Natural killer cell (primary cell): ENCODE results near the gene ACVR1. TPM values are rescaled to one million over a fixed set of nuclear protein-coding genes. Genes with fewer than 3 reads are reported as not detected.

ENCODE experiments used
- ATAC-seq, 3 donors: fragments of 150-1000 bp in 2 of 3; fragments of 200-7000 bp in 1 of 3; cut with Tn5 transposase; 1 replicate in 1 of 3; 2 replicates in 2 of 3; pipeline ENCODE4 v1.10.0; 2021; ENCODE audit warnings: mild to moderate bottlenecking in 2 of 3, moderate library complexity in 2 of 3
- DNase-seq, 2 donors: peaks; one replicate each; pipeline versions ENCODE4 v3.0.0 to v3.0.0-alpha.2; 2013 to 2021; ENCODE audit warnings: mixed read lengths in 1 of 2
- H3K27ac ChIP-seq: one replicate; pipeline ENCODE4 v1.5.1; 2013; ENCODE audit warnings: mild to moderate bottlenecking, low read length
- H3K27me3 ChIP-seq: one replicate; pipeline ENCODE4 v1.6.1; 2013; ENCODE audit warnings: low read length; ENCODE audit not compliant: control insufficient read depth, insufficient read depth
- H3K36me3 ChIP-seq: one replicate; pipeline ENCODE4 v1.6.1; 2013; ENCODE audit warnings: low read length; ENCODE audit not compliant: control insufficient read depth, insufficient read depth
- H3K4me1 ChIP-seq: one replicate; pipeline ENCODE4 v1.6.1; 2013; ENCODE audit warnings: low read length; ENCODE audit not compliant: control insufficient read depth, insufficient read depth
- H3K4me3 ChIP-seq: one replicate; pipeline ENCODE4 v1.5.1; 2013; ENCODE audit warnings: low read length
- H3K9me3 ChIP-seq: one replicate; pipeline ENCODE4 v1.6.1; 2013; ENCODE audit warnings: low read length; ENCODE audit not compliant: control insufficient read depth, insufficient read depth
- H3K27ac Mint-ChIP-seq, 2 donors: one replicate each; pipeline ENCODE4 v1.8.0; 2022; ENCODE audit warnings: mild to moderate bottlenecking in 2 of 2, mixed read lengths in 2 of 2, moderate library complexity in 1 of 2
- H3K27me3 Mint-ChIP-seq, 2 donors: one replicate each; pipeline ENCODE4 v1.8.0; 2022; ENCODE audit warnings: low read depth in 2 of 2, mixed read lengths in 2 of 2
- H3K36me3 Mint-ChIP-seq: one replicate; pipeline ENCODE4 v1.8.0; 2022; ENCODE audit warnings: mixed read lengths
- H3K4me1 Mint-ChIP-seq, 2 donors: one replicate each; pipeline ENCODE4 v1.8.0; 2022; ENCODE audit warnings: mixed read lengths in 2 of 2
- H3K4me3 Mint-ChIP-seq: one replicate; pipeline ENCODE4 v1.8.0; 2022; ENCODE audit warnings: mild to moderate bottlenecking, moderate library complexity, mixed read lengths
- H3K9me3 Mint-ChIP-seq, 2 donors: one replicate each; pipeline ENCODE4 v1.8.0; 2022; ENCODE audit warnings: mixed read lengths in 2 of 2
- CTCF ChIP-seq: fragments of 200-600 bp; IDR thresholded peaks from one replicate; pipeline ENCODE4 v1.8.0; 2022; ENCODE audit warnings: antibody characterized with exemption
- WGBS: methylation state at CpG from one replicate; pipeline ENCODE4 v1.1.7; 2013; ENCODE audit warnings: missing lambda C conversion rate; ENCODE audit not compliant: insufficient coverage; 5-methylcytosine and 5-hydroxymethylcytosine counted together
- intact Hi-C: fragments of 100-400 bp; cut with micrococcal nuclease; formaldehyde crosslinking; loops from one replicate; pipeline ENCODE4 v1.14.2; 2022
- total RNA-seq, 4 donors: library from RNA; stranded (reverse); fragments of 120-200 nt in 1 of 4; gene quantifications; one replicate each; pipeline versions ENCODE4 v1.2.3 to v1.2.4, GENCODE V29; 2013 to 2022

Gene ACVR1
- total RNA-seq, 3 donors from 2014 or later (not counting 1 experiment from before 2014, with no cell fraction given): 3.3 to 6.9 (median 6.1) TPM

DNA sequence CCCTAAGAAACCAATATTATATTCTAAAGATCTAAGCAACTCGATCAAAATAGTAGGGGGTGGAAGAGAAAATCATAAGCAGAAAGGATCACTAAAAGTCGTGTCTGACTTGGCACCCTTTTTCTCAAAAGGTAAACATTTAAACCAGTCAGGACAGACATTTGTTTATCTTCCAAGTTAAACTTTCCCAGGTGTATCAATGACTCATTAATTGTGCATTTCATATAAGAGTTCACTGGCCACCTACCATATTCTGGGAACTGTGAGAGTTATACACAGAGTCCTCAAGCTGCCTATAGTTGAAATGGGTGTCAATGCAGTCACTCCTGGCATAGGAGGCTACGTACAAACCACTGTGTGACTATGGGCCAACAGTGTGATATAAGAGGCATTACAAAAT is 4.8 kb upstream of the ACVR1 start:
- H3K4me3 ChIP-seq: no peak overlapping the region
- DNase-seq: no peak
- Mint-ChIP-seq H3K4me3 (no peak overlapping the region), H3K27ac (no peak overlapping the region), H3K36me3 (no peaks in the 10 kb centered on the region), H3K4me1 (peaks cover 8 to 9% of the 10 kb centered on the region in 2 donors), H3K27me3 (peaks cover 0 to 4% of the 10 kb centered on the region in 2 donors), H3K9me3 (no peaks in the 10 kb centered on the region)
- WGBS: 92% methylated on average over 2 of the region's 3 CpGs
- intact Hi-C loops: no loop called here
- no peak for TF ChIP-seq CTCF
- ATAC-seq: no peak
- no peaks in the 10 kb centered on the region for H3K36me3 ChIP-seq
- no peaks in the 10 kb centered on the region for H3K9me3 ChIP-seq
- peaks cover 4% of the 10 kb centered on the region for H3K4me1 ChIP-seq
- H3K27me3 ChIP-seq: no peaks in the 10 kb centered on the region
- H3K27ac ChIP-seq: no peak overlapping the region

- Histone ChIP-seq H3K9me3 (no peaks in the 10 kb centered on the region), H3K27ac (no peak overlapping the region), H3K36me3 (no peaks in the 10 kb centered on the region), H3K4me3 (no peak overlapping the region), H3K27me3 (no peaks in the 10 kb centered on the region), H3K4me1 (peaks cover 12% of the 10 kb centered on the region)
- H3K36me3 Mint-ChIP-seq: no peaks in the 10 kb centered on the region
- H3K9me3 Mint-ChIP-seq: no peaks in the 10 kb centered on the region
- H3K27me3 Mint-ChIP-seq: no peaks in the 10 kb centered on the region
- peak overlapping the region; percentile 70 for H3K4me3 Mint-ChIP-seq
- H3K4me1 Mint-ChIP-seq: peaks cover 14 to 20% of the 10 kb centered on the region in 2 donors
- intact Hi-C loops: no loop called here
- 90% methylated on average over 2 of the region's 3 CpGs for WGBS
- no peak for DNase-seq
- H3K27ac Mint-ChIP-seq: no peak overlapping the region
- TF ChIP-seq CTCF: no peak
- no peak for ATAC-seq
Measured at GRCh38 chr2:157877761-157878400, 1.8 kb upstream of the ACVR1 start.

DNA sequence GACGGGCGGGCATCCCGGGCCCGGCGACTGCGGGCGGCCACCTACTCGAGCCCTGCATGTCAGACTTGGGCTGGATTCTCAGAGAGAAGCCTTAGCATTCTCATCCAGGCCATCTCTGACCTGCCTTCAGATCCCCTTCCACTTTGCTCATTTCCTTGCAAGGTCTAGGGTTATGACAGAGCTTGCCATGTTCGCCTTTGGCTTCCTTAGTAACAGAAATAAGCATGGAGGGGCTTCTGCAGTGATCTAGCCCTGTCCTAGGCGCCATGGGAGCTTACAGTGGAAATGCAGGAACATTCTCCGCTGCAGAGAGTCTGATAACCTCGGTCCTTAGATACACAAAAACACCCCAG is 632 bp upstream of the ACVR1 start:
- Histone ChIP-seq H3K4me3 (peak overlapping the region; percentile 42), H3K27me3 (no peaks in the 10 kb centered on the region), H3K9me3 (no peaks in the 10 kb centered on the region), H3K4me1 (peaks cover 12% of the 10 kb centered on the region), H3K36me3 (no peaks in the 10 kb centered on the region), H3K27ac (peak overlapping the region; percentile 13)
- Mint-ChIP-seq H3K9me3 (no peaks in the 10 kb centered on the region), H3K4me1 (peaks cover 14 to 20% of the 10 kb centered on the region in 2 donors), H3K27ac (peak overlapping the region; percentile 13 to 86), H3K36me3 (no peaks in the 10 kb centered on the region), H3K4me3 (peak overlapping the region; percentile 70), H3K27me3 (no peaks in the 10 kb centered on the region)
- intact Hi-C loops: no loop called here
- TF ChIP-seq CTCF: no peak
- no peak for DNase-seq
- WGBS: 5% methylated on average over 12 of the region's 12 CpGs
- no peak for ATAC-seq

DNA sequence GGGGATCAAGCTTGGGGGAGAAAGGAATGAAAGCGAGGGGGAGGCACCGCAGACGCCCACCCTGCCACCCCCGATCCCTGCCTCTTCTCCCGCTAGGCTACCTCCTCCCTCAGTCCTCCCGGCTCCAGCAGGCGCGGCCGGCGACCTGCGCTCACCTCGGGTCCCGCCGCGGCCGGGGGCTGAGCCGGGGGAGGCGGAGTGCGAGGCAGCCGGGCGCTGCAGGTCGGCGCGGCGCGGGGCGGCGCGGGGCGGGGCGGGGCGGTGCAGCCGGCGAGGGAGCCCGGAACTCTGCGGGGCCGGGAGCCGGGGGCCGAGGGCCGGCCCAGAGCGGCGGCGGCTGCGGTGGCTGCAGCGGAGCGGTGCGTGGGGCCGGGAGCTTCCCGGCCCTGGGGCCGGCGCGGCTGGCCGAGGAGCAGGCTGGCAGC is 477 bp downstream of the ACVR1 start:
- Mint-ChIP-seq H3K9me3 (no peaks in the 10 kb centered on the region), H3K4me3 (peak overlapping the region; percentile 93), H3K36me3 (no peaks in the 10 kb centered on the region), H3K27ac (peak overlapping the region; percentile 46 to 86), H3K4me1 (peaks cover 14 to 20% of the 10 kb centered on the region in 2 donors), H3K27me3 (no peaks in the 10 kb centered on the region)
- peak; percentile 64 to 77 (median 65) for ATAC-seq
- Histone ChIP-seq H3K4me3 (peak overlapping the region; percentile 77), H3K36me3 (no peaks in the 10 kb centered on the region), H3K27ac (peak overlapping the region; percentile 9), H3K27me3 (no peaks in the 10 kb centered on the region), H3K9me3 (no peaks in the 10 kb centered on the region), H3K4me1 (peaks cover 12% of the 10 kb centered on the region)
- WGBS: under 1% methylated on average over 53 of the region's 53 CpGs
- peak; percentile 59 to 67 for DNase-seq
- intact Hi-C loops: no loop called here
- no peak for TF ChIP-seq CTCF
